ENCODE data around the gene RLN2.

The RLN2 gene

DNA sequence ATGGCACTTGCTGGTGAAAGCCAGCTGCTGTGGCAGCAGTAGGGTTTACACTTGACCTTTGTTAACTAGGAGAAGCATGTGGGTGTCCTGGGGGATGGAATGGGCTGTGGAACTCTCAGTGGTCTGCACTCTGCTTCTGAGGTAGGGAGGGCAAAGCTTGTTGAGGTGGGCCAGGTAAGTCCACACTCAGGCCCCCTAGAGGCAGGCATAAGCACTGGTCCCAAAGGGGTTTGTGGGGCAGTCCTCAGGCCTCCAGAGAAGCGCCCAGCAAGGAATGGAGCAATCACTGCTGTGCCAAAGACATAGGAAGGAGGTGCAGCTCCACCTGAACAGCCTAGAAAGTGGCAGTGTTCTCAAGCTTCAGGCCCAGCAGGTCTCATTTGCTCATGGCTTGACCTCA, 38.6 kb downstream of the RLN2 start:
- no peak for DNase-seq

DNA sequence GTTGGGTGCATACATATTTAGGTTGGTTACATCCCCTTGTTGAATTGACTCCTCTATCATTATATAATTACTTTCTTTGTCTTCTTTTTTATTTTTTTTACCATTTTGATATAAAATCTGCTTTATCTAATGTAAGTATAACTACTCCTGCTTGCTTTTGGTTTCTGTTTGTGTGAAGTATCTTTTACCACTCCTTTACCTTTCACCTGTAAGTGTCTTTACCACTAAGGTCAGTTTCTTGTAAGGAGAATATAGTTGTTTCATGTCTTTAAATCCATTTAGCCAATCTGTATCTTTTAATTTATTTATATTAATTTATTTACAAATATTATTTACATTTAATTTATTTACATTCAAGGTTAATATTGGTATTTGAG, 40.3 kb downstream of the RLN2 start:
- no peak for DNase-seq

- DNase-seq, result peak in 2 of 4 experiments; percentile 5 to 7
Observed at GRCh38 chr9:5263351-5264218, 40.9 kb downstream of the RLN2 start.
